ENCODE results near the gene GHR. TPM values are rescaled to one million over a fixed set of nuclear protein-coding genes. Genes with fewer than 3 reads are reported as not detected.

The GHR gene
- polyA plus RNA-seq, 1 donor from 2014 or later = 0.31 TPM

- Histone ChIP-seq H3K9me3 (ENCODE audit: low read length) (no peaks in the 10 kb centered on the region), H3K27me3 (ENCODE audit: insufficient read depth, low read depth, low read length) (no peaks in the 10 kb centered on the region), H3K9me2 (ENCODE audit: insufficient read depth, low read length) (no peaks in the 10 kb centered on the region), H3K79me2 (replicated peaks; ENCODE audit: insufficient read depth, low read length) (no peaks in the 10 kb centered on the region), H4K20me1 (ENCODE audit: insufficient read depth) (no peaks in the 10 kb centered on the region), H2AFZ (ENCODE audit: low read depth, low read length) (no peak overlapping the region), H3K36me3 (ENCODE audit: insufficient read depth, low read length) (no peaks in the 10 kb centered on the region), H3K4me2 (ENCODE audit: low read length) (no peak overlapping the region), H3F3A (ENCODE audit: insufficient read depth, low read length, poor library complexity, severe bottlenecking) (no peaks in the 10 kb centered on the region), H3K27ac (ENCODE audit: low read length) (no peak overlapping the region), H3K9ac (ENCODE audit: low read length) (no peak overlapping the region), H3K4me3 (ENCODE audit: low read length) (no peak overlapping the region)
- TF ChIP-seq MXI1 (conservative IDR thresholded peaks at IDR 0.05; ENCODE audit: poor library complexity, severe bottlenecking) = no peak
Observed at GRCh38 chr5:42599106-42599505, 175.9 kb downstream of the GHR start.

- H3K9me3 ChIP-seq (ENCODE audit: low read length) = no peaks in the 10 kb centered on the region
- no peaks in the 10 kb centered on the region for H3F3A ChIP-seq (ENCODE audit: insufficient read depth, low read length, poor library complexity, severe bottlenecking)
- H3K79me2 ChIP-seq (replicated peaks; ENCODE audit: insufficient read depth, low read length) = no peaks in the 10 kb centered on the region
- H3K27me3 ChIP-seq (ENCODE audit: insufficient read depth, low read depth, low read length) = no peaks in the 10 kb centered on the region
- no peak overlapping the region for H3K27ac ChIP-seq (ENCODE audit: low read length)
- no peak overlapping the region for H3K4me2 ChIP-seq (ENCODE audit: low read length)
- H4K20me1 ChIP-seq (ENCODE audit: insufficient read depth) = no peaks in the 10 kb centered on the region
- no peak overlapping the region for H3K9ac ChIP-seq (ENCODE audit: low read length)
- no peak overlapping the region for H3K4me3 ChIP-seq (ENCODE audit: low read length)
- no peaks in the 10 kb centered on the region for H3K36me3 ChIP-seq (ENCODE audit: insufficient read depth, low read length)
- H2AFZ ChIP-seq (ENCODE audit: low read depth, low read length) = no peak overlapping the region
- TF ChIP-seq POLR2AphosphoS5 (IDR thresholded peaks at IDR 0.05) (no peak), MXI1 (conservative IDR thresholded peaks at IDR 0.05; ENCODE audit: poor library complexity, severe bottlenecking) (no peak), RAD21 (conservative IDR thresholded peaks at IDR 0.05) (no peak), SMC3 (conservative IDR thresholded peaks at IDR 0.05; ENCODE audit: poor library complexity) (no peak), EZH2 (IDR thresholded peaks at IDR 0.05; ENCODE audit: borderline replicate concordance, insufficient read depth, low read length, poor library complexity, severe bottlenecking) (no peak), REST (IDR thresholded peaks at IDR 0.05; ENCODE audit: borderline replicate concordance) (no peak), TAF1 (IDR thresholded peaks at IDR 0.05; ENCODE audit: low read depth) (no peak), CTCF (IDR thresholded peaks at IDR 0.05; ENCODE audit: poor library complexity, severe bottlenecking) (no peak), EP300 (conservative IDR thresholded peaks at IDR 0.05; ENCODE audit: poor library complexity, severe bottlenecking) (no peak)
- no peaks in the 10 kb centered on the region for H3K9me2 ChIP-seq (ENCODE audit: insufficient read depth, low read length)
Observed at GRCh38 chr5:42600441-42600840, 177.2 kb downstream of the GHR start.

- H3K4me2 ChIP-seq (ENCODE audit: low read length) = no peak overlapping the region
- no peaks in the 10 kb centered on the region for H3K36me3 ChIP-seq (ENCODE audit: insufficient read depth, low read length)
- no peak overlapping the region for H3K27ac ChIP-seq (ENCODE audit: low read length)
- TF ChIP-seq TAF1 (IDR thresholded peaks at IDR 0.05; ENCODE audit: low read depth) (no peak), EZH2 (IDR thresholded peaks at IDR 0.05; ENCODE audit: borderline replicate concordance, insufficient read depth, low read length, poor library complexity, severe bottlenecking) (no peak), POLR2AphosphoS5 (IDR thresholded peaks at IDR 0.05) (no peak), MXI1 (conservative IDR thresholded peaks at IDR 0.05; ENCODE audit: poor library complexity, severe bottlenecking) (no peak)
- H3K9me2 ChIP-seq (ENCODE audit: insufficient read depth, low read length) = no peaks in the 10 kb centered on the region
- no peaks in the 10 kb centered on the region for H3K9me3 ChIP-seq (ENCODE audit: low read length)
- no peak overlapping the region for H3K9ac ChIP-seq (ENCODE audit: low read length)
- H3F3A ChIP-seq (ENCODE audit: insufficient read depth, low read length, poor library complexity, severe bottlenecking) = no peaks in the 10 kb centered on the region
- no peak overlapping the region for H3K4me3 ChIP-seq (ENCODE audit: low read length)
- H3K27me3 ChIP-seq (ENCODE audit: insufficient read depth, low read depth, low read length) = no peaks in the 10 kb centered on the region
- H4K20me1 ChIP-seq (ENCODE audit: insufficient read depth) = no peaks in the 10 kb centered on the region
- H3K79me2 ChIP-seq (replicated peaks; ENCODE audit: insufficient read depth, low read length) = no peaks in the 10 kb centered on the region
- no peak overlapping the region for H2AFZ ChIP-seq (ENCODE audit: low read depth, low read length)
Observed at GRCh38 chr5:42604171-42604711, 181.0 kb downstream of the GHR start.

Data from neural cell (in vitro differentiated cells).